ENCODE data around the gene KIF26A.

Gene KIF26A

GRCh38 chr14:104181761-104182530 lies 43.6 kb downstream of the KIF26A start:
- no peak for DNase-seq

- DNase-seq = no peak
Measured at GRCh38 chr14:104182857-104183425, 44.6 kb downstream of the KIF26A start.

GRCh38 chr14:104183796-104184195 lies 45.4 kb downstream of the KIF26A start:
- DNase-seq = no peak

- no peak for DNase-seq
Measured at GRCh38 chr14:104184506-104184905, 46.1 kb downstream of the KIF26A start.

GRCh38 chr14:104184911-104185499 lies 46.6 kb downstream of the KIF26A start:
- DNase-seq = no peak

GRCh38 chr14:104185916-104186495 lies 47.6 kb downstream of the KIF26A start:
- DNase-seq = no peak

GRCh38 chr14:104186575-104186974 lies 48.2 kb downstream of the KIF26A start:
- no peak for DNase-seq

GRCh38 chr14:104187121-104187889 lies 48.9 kb downstream of the KIF26A start:
- no peak for DNase-seq

- no peak for DNase-seq
Measured at GRCh38 chr14:104187931-104188726, 49.7 kb downstream of the KIF26A start.

GRCh38 chr14:104188727-104189400 lies 50.5 kb downstream of the KIF26A start:
- DNase-seq = no peak

GRCh38 chr14:104189629-104190335 lies 51.4 kb downstream of the KIF26A start:
- DNase-seq = no peak

- DNase-seq = no peak
Measured at GRCh38 chr14:104190396-104191000, 52.1 kb downstream of the KIF26A start.

GRCh38 chr14:104191409-104191997 lies 53.1 kb downstream of the KIF26A start:
- no peak for DNase-seq

GRCh38 chr14:104192146-104192882 lies 53.9 kb downstream of the KIF26A start:
- no peak for DNase-seq

GRCh38 chr14:104192883-104193245 lies 54.5 kb downstream of the KIF26A start:
- no peak for DNase-seq

- DNase-seq = no peak
Measured at GRCh38 chr14:104194016-104194415, 55.6 kb downstream of the KIF26A start.

GRCh38 chr14:104194716-104195115 lies 56.3 kb downstream of the KIF26A start:
- DNase-seq = no peak

GRCh38 chr14:104195361-104195760 lies 57.0 kb downstream of the KIF26A start:
- DNase-seq = no peak

GRCh38 chr14:104195878-104196277 lies 57.5 kb downstream of the KIF26A start:
- no peak for DNase-seq

Data from activated CD4-positive, alpha-beta T cell treated with anti-CD3 and anti-CD28 coated beads, Interleukin-2, amount 50 U/mL, for 48 hours (primary cell).